G401.6 (cell line): ENCODE data around the gene PACSIN3.

Experiments
- FAIRE-seq: peaks from 2 replicates; lab custom pipeline; 2012; peaks lifted over from hg19 to GRCh38; lab: Jason Lieb, UNC

The PACSIN3 gene

DNA sequence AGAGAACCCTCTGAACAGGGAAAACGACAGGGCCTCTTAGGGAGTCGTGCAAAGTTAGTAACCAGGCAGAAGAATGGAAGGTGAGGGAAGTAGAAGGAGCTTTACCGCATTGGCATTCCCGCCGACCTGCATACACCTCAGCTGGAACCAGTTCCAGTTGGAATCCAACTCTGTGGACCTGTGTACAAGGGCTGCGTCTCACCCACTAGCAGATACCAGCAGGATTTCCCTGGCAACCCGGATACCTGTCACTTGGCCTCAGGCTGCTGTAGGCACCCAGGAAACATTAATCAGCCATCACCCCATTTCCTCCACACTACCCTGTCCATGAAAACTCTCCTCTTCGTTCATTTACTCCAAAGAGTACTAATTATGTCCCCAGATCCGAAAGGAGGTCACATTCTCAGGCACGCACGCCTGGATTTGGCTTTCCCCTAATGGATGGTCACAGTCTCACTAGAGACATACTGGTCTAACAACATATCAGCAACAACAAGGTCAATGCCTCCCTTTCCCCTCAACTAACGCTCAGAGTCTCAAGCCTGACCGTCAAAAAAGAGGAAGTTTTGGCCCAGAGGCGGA, 10.4 kb downstream of the PACSIN3 start:
- no peak for FAIRE-seq

DNA sequence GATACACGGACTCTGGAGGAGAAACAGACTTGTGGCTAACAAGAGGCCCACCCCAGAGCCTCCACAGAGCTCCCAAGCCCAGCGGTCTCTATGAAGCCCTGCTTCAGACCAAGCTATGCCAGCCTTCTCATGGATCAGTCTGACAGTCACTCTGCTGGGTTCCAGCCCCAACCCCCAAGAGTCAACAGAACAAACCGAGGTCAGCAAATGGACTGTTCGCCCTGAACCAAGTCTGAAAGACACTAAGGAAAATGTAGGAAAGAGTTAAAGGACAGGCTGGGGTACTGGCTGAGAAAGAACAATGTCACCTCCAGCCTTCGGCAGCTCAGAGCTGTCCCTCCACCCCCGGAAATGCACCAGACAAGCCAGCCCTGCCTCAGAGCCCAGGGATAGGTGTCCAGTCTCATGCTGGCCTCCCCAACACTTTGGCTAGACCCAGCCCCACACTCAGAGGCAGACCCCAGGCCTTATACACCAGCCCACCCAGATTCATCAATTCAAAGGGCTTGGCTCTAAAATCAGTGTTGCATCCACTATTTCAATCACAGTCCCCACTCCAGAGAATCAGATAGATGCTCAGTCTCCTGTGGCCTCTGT, 13.4 kb downstream of the PACSIN3 start:
- FAIRE-seq: no peak

DNA sequence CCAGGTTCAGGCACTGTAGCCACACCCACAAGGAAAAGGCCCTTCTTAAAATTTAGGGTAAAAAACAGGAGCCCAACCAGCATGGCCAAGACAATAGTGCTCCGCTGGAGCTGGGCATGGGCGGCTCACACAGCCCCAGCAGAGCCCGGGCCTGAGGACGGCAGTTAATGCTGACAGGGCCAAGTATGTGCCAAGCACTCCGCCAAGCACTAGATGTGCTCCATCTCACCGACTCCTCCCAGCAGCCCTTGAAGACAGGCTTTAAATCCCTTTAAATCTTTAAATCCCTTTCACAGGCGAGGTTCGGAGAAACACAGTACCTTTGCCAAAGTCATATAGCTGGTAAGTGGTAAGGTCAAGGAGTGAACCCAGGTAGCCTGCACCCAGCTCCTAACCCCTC, 14.4 kb downstream of the PACSIN3 start:
- no peak for FAIRE-seq

DNA sequence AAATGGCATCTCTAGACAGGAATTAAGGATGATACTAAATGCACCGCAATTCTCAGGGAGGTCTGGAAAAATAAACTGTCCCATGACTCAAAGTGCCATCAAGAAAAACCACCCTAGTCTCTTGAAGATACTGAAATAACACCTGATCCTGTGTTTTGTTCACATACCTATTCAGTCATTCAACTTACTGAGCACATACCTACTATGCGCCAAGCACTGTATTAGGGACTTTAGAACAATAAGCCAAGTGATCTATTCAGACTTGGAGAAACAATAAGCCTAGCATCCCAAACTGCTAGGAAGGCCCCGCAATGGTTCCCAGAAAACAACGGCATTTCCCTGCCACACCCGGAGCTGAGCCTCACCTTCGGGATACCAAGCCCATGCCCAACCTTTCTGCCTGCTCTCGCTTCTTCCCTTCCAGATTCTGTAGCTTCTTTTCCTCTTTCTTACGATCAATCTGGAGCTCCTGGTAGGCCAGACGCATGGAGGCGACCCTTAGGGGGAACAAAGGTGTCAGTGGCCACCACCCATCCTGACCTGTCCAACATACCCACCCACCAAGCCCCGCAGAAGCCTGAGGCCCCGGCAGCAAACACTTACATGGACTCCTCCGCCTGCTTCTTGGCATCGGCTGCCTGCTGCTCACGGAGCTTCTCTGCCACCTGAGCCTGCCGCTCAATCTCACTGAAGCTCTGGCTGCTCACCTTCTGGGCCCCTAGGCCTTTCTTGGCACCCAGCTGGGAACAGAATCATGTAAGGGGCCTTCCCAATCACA, 15.0 kb downstream of the PACSIN3 start:
- FAIRE-seq: no peak

DNA sequence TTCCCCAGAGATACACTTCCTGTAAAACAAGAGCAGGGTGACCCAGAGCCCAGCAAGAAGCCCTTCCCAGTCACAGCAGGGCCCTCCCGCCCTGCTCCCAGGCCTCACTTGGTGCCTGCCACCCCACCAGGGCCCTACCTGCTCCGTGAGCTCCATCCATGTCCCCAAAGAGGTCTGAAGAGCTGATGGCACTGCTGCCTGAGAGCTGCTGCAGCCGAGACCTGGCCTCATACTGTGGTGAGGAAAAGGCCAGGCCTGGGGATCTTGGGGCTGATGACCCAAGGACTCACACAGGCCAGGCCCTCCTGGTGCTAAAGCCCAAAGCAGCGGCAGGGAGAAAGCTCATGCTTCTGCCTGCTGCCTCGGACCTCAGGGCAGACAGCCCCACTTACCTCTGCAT, 19.9 kb downstream of the PACSIN3 start:
- no peak for FAIRE-seq

DNA sequence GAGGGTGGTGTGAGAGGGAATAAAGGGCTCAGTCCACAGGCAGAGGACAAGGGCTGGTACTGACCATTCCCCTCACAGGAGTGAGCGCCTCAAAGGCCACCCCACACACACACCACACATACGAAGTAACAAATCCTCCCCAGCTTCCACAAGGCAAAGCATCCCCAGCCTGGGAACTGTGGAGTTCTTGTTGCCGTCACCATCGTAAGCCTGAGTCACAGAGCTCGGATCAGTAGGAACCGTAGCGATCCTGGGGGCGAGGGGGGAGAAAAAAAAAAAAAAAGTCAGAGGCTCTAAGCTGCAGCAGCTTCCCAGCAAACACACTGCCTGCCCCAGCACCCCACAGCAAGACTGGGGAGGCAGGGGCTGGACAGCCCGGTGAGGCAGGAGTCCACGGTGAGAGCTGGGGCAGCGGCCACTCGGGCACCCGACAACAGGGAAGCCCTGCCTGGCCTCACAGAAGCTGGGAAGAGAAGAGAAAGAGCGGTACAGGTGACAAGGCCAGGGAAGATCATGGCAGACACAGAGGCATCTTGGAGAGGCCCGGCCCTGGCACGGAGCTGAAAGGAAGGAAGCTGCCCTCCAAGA, 20.9 kb downstream of the PACSIN3 start:
- FAIRE-seq: no peak

DNA sequence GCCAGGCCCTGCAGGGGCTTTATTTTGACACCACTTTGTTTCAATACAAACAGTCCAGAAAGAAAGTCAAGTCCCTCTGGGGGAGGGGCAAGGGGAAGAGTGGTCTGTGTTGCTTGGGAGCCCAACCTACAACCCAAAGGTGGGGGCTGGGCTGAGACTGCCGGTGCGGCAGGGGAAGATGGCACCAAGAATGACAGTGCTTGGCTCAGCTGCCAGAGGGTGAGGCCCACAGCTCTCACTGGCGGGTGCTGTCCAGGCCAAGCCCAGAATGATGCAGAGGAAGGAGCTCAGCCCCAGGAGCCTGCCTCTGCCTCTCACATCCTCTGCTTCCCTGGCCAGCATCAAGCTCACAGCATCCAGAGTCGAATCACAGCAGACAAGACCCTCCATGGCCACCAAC, 21.9 kb downstream of the PACSIN3 start:
- no peak for FAIRE-seq

DNA sequence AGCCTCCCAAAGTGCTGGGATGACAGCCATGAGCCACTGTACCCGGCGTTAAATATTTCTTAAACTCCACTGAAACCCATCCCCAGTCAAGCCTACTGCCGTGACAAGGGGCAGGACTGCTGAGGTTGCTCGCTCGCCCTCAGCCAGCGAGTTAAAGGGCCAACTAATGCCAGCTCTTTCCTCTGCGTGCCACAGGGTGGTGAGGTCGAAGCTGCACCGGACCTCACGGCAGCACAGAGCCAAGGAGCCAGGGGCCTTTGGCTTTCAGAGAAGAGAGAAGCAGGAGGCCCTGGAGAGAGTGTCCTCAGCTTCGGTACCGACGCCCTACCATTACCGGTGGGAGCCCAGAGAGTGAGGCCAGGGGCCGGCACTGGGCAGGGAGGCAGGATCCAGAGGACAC, 22.3 kb downstream of the PACSIN3 start:
- no peak for FAIRE-seq

DNA sequence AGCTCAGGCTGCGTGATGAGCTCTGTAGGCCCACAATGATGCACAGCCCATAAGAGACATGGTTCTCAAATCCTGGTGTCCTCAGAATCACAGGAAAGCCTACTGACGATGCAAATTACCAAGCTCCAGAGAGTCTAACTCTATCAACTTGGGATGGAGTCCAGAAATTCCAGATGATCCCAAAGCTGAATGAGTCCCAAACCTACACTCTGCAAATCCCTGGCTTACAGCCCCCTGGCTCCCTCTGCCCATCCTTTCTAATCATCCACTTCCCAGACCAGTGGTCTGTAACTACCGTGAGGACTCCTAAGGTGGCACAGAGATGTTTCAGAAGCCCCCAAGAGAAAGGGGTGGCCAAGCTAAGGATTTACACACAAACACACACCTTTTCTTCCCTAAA, 23.0 kb downstream of the PACSIN3 start:
- no peak for FAIRE-seq

DNA sequence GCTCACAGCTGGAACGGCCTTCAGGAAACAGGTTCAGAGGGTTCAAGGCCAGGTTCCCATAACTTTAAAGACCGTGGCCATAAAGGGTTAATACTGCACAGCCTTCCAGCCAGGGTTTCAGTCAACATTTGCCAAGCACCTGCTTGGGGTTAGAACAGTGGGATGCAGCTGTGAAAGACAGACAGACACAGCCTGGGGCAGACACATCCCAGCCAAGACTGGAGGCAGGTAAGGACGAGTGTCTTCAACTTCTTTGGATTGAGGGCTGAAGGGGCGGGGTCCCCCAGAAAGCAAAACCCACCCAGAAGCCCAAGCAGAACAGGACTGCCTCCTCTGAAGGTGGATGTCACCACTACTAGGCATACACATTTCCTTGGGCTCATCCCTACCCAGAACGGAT, 23.8 kb downstream of the PACSIN3 start:
- FAIRE-seq: no peak

DNA sequence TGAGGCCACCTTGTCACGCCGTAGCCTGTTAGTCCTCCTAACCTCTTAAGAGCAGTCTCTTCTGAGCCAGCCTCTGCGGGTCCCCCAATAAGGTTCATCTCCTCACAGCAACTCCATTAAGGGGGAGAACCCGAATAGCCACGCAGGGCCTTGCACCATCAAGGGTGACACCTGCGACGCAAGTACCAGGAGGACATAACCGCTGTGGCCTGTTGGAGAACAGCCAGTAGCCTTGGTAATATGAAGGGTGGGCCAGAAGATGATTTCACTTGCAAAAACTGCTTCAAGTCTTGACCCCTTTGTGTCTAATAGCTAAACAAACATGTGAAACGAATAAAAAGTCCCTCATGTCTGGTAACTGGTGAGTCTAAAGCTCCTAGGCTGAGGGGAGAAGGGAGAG, 24.3 kb downstream of the PACSIN3 start:
- no peak for FAIRE-seq

DNA sequence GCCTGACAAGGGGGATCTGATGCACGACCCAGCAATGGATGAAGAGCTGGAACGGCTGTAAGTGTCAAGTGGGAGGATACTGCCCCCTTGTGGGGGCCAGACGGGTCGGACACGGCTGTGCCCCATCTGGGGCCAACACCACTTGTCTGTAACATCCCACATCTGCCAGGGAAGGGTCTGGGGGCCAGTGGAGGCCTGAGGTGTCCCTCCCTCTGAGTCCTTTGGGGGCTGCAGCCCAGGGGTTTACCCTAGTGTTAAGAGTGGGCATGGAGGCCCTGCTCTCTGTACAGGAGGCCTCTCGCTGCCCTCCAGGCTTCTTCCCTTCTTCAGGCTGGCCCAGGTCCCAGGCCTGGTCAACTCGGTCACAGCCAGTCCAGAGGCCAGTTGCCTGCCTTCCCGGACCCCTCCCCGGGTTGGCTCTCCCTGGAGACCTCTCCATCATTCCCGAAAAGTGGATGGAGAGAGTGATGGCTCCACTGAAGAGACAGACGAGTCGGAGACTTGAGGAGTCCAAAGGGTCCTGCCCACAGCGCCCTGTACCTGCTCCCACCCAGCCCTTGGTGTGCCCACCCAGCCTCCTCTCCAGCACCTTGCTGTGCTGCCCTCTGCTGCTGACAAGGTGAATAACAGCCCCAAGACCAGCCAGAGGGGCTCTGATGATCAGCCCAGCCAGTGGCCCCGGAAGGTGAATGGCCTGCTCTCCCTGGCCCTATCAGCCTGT, 24.9 kb downstream of the PACSIN3 start:
- no peak for FAIRE-seq

DNA sequence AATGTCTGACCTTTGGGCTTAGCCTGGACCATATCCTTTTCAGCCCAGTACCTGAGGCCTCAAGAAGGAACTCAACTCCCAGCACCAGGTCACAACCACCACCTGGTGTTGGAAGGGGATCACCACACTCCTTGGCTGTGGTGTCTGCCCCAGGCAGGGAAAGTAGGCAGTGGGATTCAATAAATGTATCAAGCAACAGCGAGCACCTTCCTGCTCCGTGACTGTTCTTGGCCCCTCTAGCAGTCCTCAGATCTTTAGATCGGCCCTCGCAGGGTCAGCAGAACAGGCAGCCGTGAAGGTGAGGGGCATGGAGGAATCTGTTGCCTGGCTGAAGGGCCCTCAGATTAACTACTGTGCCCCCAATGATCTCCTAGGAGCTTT, 25.5 kb downstream of the PACSIN3 start:
- no peak for FAIRE-seq

DNA sequence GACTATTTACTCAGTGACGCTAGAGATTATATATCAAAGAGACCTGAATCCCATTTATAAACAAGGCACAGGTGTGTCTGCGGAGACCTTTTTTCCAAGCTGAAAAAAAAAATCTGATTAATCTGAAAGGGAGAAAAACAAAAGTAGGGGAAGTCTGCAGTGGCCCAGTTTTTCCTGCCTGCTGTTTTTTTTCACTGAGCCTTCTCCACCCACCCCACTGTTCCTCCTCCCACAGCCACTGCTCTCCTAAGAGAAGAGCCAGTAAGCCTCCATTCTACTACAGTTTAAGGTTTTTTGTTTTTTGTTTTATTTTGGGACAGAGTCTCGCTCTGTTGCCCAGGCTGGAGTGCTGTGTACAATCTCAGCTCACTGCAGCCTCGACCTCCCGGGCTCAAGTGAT, 28.0 kb downstream of the PACSIN3 start:
- FAIRE-seq: no peak

DNA sequence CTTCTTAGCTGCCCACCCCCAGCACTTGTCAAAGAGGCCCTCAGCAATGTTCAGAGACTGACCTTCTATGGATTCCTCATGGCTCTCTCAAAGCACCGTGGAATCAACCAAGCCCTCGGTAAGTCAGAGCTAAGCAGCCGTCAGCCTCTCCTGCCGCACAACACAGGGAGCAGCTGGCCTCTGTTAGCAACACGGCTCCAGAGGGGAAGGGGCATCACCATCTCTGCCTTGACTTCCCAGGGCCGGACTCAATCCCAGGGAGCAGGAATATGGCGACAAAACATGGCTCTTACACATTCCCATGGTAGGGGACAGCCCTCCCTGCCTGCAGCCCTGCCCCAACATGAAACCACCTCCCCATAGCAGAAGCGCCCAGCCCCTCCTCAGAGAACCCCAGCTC, 28.4 kb downstream of the PACSIN3 start:
- FAIRE-seq: no peak

DNA sequence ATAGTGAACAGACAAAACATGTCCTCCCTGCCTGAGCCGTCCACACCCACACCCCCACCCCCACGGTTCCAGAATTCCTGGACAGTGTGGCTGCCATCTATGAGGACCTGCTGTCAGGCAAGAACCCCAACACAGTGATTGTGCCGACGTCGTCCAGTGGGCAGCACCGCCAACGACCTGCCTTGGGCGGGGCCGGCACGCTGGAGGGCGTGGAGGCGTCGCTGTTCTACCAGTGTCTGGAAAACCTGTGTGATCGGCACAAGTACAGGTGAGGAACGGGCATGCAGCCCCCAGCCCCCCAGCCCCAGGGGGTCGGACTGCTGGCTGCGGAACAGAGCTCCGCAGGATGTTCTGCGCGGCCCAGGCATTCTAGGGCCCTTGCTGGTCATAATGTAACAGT, 29.3 kb downstream of the PACSIN3 start:
- FAIRE-seq: no peak

DNA sequence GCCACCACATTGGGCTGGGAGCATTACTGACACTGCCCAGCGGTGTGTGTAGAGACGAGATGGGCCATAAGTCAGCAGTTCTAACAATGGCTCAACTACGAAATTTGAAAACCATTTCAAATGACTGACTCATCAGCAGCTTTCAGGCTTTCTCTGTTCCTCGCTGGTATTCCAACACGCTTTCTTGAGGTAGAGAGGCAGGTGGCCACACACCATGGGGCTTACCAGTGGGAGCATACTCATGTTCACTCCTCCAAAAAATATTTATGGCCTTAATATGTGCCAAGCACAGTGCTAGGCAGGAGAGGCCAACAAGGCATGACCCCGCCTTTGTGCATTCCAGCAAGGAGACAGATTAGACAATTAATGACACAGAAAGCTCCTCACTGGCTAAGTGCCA, 29.9 kb downstream of the PACSIN3 start:
- no peak for FAIRE-seq

DNA sequence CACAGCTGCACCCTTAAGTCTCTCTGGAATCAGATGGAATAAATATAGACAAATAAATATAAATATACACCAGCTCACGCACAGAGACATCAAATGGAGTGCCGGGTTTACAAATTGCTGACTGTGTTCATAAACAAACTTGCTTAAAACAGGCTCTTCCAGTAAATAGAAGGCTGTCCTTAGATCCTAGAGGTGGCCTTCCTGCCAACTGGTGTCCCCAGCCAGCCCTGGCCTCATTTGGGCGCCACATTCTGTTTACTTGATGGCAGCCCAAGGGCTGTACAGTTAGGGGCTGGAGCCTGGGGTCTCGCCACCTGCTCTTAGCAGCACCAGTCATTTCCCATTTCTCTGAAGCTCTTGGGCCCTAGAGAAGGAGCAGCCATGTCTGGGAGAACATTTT, 30.4 kb downstream of the PACSIN3 start:
- no peak for FAIRE-seq

DNA sequence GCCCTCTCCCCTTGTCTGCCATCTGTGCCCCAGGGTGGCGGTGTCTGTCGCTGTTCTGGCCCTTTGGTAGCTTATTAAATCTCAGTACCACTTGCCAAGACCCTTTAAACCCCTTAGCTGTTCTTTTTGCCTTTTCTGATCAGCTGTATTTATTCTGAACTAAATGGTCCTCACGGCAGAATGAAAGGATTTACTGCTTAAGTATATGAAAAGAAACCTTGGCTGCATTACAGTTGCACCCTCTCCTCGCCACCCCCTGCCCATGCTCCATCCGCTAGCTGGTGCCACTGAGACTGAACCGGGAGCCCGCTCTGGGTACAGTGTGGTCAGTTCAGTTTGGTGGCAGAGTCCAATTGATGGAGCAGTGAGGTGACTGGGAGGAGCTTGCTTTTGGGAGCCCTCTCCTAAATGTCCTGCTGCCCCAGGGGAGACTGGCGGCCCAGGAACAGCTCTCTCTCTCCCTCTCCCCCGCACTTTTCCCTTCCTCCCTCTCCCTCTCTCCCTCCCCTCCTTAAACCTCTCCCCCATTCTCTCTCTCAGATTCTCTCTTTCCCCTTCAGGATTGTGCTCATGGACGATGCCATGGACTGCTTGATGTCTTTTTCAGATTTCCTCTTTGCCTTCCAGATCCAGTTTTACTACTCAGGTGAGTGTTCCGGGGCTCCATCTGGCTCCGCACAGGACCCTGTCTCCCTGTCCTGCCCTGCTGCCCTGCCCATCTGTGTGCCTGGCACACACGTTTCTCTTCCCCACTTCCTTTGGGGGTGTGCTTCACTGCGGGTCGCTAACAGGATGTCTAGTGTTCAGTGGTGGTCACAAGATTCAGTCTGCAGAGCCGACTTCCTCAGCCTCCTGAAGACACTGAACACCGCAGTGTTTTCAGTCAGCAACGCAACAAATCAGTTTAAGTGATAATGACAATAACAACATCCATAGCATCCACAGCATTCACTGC, 31.3 kb downstream of the PACSIN3 start:
- FAIRE-seq: no peak

DNA sequence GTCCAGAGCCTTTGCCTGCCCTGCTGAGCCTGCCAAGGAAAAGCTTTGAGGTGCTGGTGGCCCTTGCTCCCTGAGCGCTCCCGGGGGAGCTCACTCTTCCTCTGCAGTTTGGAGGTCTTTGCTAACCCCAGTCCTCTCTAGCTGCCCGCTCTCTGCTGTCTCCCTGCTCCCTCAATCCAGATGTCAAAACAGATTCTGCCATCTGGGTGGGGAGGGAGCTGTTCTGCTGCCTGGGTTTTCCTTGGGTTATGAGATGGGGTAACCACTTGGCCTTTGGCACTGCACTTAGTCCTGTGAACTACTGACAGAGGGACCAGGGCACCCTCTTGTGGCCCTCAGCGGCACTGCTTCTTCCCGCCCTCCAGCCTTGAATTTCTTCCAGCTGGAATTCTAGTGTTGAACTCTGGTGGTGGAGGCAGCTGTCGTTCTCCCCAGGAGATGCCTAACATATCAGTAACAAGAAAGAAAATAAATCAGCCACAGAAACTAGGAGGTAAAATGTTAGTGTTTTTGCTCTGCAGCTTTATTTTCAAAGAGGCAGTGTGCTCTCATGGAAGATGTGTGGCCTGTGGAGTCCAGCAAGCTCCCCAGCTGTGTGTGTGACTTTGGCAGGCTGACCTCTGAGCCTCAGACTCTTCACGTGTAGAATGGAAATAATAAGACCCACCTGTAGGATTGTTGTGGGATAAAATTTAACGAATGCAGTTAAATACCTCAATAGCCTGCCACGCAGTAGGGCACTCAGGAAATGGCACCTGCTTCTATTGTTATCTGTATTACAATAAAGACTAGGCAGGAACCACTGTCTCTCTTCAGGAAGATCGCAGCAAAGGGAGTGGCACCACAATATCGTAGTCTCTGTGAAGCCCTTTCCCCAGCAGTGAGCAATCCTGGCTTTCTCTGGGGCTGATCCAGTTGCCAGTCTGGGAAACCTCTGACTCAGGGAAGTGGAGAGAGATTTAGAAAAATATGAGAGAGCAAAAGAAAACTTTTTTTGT, 33.0 kb downstream of the PACSIN3 start:
- FAIRE-seq: peak; percentile 89
